NK-92 treated with Interleukin-12 subunit alpha and Interleukin-12 subunit beta, amount 100 ng/mL, for 24 hours (cell line): ENCODE measurements around the gene PIEZO2.

Experiments
- DNase-seq: peaks from one replicate; lab custom pipeline; 2025; lab: John Stamatoyannopoulos, UW

The PIEZO2 gene

DNA sequence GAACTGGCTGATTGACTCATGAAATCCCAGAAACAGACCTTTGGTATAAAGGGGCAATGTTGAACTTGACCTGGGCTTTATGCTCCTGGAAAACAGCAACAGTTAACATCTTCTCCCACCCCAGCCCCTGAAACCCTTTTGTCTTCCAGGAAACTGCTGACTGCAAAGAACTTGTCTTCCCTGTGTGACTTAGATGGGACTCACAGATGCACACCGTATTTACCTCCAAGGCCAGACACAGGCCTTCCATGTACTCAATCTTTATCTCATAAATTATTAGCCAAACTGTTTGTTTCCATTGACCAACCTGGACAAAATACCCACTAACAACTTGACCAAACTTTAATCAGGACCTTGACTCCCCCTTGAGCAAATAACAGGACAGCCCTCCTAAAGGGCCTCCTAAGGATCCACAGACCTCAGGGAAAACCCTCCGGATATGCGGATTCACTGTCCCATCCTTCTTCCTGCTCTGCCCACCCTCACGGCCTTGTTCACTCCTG lies 36.3 kb downstream of the PIEZO2 start:
- DNase-seq: no peak

DNA sequence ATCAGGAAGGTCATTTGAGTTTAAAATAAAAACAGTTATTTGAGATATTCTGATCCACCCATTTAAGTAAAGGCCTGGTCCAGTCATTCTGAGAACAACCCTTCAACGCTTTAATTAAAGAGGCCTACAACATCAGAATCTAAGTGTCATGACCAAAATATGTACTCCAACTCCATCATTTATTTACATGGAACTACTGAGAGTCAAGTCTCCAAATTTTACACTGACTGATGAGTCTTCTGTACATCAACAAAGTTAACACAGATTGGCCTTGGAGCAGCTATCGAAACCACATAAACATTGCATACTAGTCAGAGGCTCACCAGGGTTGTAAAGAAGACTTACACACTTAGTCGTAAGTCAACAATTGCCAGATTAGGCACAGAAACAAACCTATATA lies 37.1 kb downstream of the PIEZO2 start:
- no peak for DNase-seq

GRCh38 chr18:11110509-11110908 lies 38.9 kb downstream of the PIEZO2 start:
- DNase-seq: no peak

- no peak for DNase-seq
These were observed 40.4 kb downstream of the PIEZO2 start for GRCh38 chr18:11108947-11109346.

DNA sequence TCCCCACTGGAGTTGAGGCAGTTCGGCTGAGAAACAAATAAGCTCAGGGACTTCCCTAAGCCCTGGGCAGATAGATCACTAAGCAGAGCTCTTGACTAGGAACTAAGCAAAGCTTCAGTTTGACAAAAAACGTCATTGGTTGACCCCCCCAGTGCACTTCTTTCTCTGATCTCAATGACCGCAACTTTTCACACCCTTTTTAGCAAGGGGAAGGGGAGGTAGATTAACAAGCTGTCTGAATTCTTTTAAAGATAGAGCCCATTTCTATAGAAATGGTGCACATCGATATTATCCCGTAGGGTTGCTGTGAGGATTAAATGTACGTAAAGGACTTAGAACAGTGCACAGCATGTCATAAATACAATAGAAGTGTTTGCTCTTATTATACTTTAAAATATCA lies 42.5 kb downstream of the PIEZO2 start:
- no peak for DNase-seq

- no peak for DNase-seq
These were observed 43.9 kb downstream of the PIEZO2 start for GRCh38 chr18:11105463-11105862.

- DNase-seq: no peak
These were observed 45.1 kb downstream of the PIEZO2 start for GRCh38 chr18:11104307-11104706.

DNA sequence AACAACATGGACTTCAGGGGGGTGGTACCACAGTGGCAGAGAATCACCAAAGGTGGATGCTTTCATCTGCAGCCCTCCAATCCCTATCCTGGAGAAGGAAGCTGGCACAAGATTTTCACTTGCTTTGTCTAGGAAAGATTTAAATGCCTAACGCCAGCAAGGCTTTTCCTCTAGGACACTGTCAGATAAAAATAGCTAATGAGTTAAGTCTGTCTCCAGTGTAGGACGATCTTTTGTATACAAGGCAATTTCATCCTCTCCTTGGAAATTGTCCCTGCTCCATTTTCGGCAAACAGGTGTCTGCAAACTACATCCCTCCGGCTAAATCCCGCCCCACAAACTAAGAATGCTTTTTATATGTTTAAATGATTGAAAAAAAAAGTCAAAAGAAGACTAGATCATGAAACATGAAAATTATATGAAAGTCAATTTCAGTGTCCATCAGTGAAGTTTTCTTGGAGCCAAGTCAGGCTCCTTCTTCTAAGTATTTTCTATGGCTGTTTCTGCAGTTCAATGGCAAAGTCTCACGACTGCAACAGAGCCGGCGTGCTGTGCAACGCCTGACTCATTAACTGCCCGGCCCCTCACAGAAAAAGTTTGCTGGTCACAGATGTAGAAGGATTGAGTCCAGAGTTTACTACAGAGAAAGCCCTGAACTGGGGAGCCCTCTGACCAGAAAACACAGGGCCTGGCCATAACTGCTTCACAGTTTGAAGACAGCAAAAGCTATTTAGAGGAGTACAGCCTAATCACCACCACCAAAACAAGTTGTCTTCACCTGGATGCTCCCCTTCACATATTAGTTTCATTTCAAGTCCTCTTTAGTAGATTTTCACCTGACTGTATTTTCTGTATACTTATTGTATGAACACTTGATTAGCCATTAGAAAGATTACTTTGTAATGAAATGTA lies 52.3 kb downstream of the PIEZO2 start:
- DNase-seq: no peak

DNA sequence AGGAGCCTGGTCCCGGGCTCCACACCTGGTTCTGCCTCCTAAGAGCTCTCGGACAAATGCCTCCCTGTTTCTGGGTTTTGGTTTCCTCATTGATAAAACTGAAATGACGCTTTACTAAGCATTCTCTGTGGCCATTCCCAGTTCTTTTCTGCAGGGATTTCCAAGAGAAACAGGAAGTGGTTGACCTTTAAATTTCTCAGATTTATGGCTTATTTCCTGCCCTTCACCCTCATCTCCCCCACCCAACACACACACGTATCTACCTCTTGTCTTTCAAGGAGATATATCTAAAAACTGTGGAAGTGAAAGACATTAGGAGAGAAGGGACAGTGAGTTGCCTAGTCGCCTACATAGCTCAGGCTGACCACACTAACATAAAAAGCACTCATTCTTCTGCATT lies 53.0 kb downstream of the PIEZO2 start:
- DNase-seq: no peak

DNA sequence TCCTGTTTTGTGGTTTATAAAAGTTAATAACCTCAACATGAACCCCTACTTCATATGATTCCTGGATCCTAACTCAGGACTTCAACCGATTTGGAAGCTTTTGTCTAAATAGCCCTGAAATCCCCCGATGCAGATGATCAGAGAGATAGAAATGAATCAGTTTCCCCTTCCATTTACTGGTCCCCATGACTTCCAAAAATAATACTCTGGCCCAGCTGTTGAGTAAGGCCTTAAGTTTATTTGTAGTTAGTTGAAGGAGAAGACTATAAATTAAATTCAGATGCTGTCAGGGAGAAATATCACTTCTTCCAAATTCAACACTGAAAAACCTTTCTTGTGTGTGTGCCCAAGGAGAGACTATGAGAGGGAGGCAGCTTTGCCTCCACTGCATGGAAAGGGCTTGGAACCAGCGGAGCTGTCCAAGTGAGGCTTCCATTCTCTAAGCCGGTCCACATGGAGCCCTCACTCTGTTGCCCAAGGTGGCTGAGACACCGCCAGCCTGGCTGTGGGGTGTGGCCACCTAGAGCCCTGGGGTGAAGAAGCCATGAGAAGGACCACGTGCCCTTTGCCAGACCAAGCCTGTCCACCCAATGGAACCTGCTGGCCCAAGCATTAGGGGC lies 53.6 kb downstream of the PIEZO2 start:
- no peak for DNase-seq

DNA sequence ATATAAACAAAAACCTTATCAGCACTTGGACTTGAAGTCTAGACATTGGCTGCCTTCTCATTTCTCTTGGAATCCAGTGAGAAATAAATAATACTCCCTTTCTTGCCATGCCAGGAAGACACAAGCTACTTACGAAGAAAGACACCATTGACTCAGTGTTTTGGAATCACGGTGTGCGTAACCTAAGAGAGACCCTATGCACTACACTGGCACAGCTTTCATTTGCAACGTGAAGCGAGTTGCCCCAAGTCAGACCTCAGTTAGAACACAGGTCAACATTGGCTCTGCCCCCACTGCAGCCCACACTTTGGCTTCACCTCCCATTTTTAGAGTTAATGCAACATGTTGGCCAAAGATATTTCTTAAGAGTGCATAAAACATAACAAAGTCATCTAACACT lies 54.2 kb downstream of the PIEZO2 start:
- no peak for DNase-seq

DNA sequence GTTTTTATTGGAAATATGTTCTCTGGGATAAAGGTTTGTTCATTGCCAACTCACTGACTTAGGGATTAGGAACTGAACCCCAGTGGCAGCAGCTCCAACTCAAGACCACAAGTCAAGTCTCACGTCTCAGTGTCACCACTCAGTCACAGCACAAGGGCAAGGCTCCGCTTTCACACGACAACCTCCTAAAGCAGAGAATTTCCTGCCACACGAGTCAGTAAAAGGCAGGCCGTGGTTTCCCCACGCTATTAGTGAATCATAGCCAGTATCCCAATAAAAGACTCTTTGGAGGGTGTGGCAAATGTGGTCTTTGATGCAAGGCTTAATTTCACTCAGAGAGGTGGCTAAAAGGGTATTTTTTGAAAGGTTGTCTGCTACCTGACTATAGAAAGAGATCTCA lies 57.6 kb downstream of the PIEZO2 start:
- no peak for DNase-seq

DNA sequence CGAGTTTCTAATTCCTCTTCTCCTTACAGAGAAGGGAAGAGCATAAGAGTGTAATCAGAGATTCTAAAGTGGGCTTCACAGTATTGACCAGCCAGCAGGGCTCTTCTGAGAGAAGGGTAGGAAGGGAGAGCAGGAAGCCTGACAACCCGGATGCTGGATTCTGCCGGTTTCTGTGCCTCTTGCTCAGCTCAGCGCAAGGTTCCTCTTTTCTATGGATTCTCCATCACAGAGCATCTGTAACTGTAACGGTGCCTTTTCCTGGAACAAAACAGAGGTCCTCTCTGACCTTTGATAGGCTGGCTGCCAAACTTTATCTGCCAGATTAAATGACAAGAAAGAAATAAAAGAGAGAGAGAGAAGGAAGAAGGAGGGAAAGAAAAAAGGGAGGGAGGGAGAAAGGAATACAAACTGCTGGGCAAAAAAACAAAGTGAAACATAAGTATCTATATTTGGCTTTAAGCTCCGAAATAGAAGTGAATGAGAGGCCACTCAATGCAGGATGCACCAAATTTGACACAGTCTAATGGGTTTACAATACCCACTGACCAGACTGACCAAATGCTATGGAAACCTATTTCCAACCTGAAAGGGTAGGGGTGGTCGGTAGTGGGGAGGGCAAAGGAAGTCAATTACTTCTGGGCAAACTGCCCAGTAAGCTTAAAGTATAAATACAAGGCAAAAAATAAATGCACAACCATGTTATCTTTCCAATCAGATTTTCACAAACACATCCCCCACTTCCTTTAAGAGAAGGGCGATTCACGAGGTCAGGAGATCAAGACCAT lies 59.2 kb downstream of the PIEZO2 start:
- no peak for DNase-seq

DNA sequence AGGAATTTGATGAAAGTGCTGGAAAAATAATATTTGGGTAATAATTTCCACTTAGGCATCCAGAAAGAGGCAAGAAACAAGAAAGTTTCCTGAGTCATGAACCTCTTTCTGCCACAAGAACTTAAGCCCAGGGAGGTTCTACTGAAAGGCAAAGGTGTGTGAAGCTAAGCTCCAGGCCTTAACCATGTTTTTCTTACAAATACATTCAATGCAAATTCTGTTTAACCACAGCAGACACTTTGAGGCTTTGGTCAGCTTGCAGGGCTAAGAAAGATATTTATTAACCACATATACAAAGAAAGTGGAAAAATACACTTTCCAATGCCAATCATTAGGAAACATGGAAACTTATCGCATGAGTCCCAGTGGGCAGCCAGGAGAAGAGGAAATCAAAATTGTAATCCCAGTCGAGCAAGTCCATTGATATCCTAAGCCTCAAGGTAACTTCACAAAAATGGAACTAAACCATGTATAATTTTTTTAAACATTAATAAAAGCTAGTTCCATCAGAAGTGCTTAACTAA lies 68.3 kb downstream of the PIEZO2 start:
- no peak for DNase-seq

DNA sequence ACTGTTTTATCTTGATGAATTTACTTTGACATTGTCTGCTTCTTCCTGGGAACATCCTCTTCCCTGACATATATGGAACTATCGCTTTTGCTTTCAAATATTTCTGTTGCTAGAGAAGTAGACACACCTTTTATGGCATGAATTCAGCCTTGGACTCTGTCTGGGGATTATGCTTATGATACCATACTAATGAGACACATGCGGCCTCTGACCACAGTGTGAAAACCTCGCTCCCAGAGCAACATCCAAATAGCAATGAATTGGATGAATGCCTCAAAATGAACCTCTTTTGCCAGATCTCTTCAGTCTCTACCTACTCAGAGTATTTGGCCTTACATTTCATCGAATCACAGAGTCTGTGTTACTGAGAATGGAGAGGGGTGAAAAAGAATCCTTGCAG lies 70.9 kb downstream of the PIEZO2 start:
- DNase-seq: no peak

DNA sequence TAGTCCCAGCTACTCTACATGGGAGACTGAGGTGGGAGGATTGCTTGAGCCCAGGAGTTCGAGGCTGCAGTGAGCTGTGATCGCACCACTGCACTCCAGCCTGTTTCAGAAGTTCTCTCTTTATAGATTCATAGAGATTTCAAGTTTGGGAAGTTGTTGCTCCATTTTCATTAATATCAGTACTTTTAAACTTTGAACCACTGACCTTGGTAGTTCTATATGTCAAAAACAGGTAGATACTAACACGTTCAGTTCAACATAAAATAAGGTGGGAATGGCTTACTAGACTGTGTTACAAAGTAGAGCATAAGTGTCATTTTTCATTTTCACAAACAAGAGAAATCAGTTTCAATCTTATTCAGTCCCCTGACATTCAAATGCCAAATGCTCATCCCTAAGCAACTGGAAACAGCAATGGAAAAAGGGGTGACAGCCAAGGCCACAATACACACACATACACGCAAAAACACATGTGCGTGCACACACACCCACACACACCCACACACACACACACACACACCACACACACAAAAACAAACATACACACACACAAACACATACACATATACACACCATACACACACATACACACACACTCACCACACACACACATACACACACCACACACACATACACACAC lies 71.7 kb downstream of the PIEZO2 start:
- DNase-seq: no peak

DNA sequence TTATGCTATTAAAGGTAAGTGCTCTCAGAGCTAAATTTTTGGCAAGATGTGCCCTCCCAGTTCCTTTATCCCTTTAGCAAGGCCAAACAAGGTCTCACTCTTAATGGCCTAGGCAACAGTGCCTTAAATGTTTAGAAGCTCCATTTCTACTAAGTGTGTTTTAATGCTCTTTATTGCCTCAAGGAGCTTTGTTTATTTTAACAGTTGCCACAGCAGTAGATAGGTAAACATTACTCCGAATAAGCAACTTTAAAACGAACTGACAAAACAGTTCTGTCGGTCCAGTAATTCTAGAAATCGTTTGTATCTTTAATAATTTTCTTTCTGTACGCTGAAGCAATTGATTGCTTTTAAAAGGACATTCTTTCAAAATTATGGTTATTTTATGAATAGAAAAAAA lies 74.5 kb downstream of the PIEZO2 start:
- no peak for DNase-seq

GRCh38 chr18:11073971-11074370 lies 75.4 kb downstream of the PIEZO2 start:
- DNase-seq: no peak

DNA sequence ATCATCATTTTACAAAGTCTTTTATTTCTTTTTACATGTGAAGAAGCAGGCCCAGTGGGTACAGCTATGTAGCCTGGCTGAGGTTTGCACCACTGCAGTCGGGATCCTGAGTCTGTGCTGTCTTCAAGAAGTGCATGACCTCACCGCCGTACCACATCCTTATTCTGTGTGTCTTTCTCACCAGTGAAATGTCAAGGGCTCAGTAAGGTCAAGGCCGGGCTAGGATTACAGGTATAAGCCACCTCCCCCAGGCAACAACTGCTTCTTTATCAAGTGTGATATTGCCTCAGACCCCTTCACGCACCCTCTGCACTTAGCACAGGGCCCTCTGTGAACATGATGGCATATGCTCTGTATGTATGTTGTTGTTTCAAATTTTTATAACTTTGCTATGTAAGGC lies 76.7 kb downstream of the PIEZO2 start:
- DNase-seq: no peak

DNA sequence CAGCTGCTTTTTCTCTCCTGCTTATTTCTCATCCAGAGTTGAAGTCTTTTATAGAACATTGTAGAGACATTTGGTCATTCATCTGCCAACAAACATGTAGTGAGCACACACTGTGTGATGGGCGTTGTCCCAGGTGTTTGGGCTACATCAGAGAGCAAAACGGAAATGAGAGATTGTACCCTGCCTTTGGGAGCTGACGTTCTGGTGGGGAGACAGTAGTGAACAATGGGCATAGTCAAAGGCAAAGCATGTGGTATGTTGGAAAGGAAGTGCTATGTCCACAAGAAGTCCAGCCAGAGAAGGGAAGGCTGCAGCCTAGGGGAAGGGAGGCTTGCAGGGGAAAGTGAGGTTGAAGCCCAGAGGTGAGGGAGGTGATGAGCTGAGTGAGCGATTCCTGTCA lies 78.1 kb downstream of the PIEZO2 start:
- DNase-seq: no peak

DNA sequence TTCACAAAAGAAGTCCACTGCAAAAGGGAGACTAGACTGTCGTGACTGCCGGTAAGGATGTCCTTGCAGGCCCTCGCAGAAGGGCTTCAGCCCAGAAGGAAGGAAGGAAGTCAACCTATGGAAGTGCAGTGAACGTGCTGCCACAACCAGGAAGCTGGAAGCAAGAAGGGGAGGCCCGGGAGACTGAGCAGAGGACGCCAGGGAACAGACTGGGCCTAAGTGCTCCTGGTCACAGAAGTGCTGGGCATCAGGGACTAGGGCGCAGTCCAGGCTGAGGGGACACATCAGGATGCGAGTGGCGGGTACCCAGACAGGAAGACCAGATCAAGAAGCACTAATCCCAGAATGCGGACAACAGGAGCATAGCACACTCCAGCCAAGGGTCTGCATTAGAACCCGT lies 78.8 kb downstream of the PIEZO2 start:
- no peak for DNase-seq

DNA sequence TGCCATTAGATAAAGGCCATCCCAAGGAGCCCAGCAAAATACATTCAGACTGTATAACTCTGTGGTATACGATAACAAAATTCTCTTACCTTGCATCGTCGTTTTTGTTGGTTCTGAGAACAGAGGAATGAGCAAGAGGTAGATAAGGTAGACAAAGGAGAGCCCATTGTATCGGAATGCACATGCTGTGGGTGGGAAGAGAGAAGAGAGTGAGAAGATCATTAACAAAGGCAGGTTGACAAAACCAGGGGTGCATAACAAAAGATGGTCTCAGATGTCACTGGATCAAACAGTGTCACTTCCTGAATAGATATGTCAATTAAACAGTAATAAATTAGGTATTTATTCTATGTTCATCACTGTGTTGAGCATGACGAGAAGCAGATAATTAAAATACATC lies 83.3 kb downstream of the PIEZO2 start:
- no peak for DNase-seq
